ENCODE data around the gene TUSC2.
"Not testable (repeated sequence)": the region's sequence is repeated elsewhere in the genome, so short reads cannot be mapped to it uniquely, and the experiment has no call there.

The TUSC2 gene

DNA sequence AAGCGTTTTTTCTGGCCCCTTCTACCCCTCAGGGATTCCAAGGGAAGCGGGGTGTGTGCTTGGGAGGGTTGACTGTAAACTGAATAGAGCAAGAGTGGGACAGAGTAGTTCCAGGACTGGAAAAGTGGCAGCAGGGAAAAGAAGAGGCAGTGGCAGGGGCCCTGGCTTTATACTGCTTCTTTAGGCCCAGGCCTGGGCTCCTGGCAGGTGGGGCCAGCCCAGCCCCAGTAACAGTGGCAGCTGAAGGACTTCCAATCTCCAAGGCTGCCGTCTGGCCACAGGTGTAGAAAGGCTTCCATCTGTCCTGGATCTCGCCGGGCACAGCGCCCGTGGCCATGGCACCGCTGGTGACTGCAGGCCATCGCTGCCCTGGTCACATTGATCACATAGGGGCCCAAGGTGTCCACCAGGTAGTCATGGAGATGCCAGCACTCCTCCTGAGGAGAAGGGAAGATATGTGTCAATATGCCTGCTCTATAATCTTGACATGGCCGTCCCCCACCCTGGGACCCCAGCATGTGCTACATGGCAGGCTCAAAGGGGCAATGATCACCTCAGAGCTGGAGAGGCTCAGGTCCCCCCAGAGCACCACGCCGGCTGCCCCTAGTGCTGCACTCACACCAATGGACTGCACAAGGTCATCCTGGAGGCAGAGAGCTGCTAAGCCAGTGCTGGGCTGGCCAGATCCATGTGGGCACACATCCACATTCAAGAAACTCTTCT is 34.8 kb downstream of the TUSC2 start:
- DNase-seq: no peak

DNA sequence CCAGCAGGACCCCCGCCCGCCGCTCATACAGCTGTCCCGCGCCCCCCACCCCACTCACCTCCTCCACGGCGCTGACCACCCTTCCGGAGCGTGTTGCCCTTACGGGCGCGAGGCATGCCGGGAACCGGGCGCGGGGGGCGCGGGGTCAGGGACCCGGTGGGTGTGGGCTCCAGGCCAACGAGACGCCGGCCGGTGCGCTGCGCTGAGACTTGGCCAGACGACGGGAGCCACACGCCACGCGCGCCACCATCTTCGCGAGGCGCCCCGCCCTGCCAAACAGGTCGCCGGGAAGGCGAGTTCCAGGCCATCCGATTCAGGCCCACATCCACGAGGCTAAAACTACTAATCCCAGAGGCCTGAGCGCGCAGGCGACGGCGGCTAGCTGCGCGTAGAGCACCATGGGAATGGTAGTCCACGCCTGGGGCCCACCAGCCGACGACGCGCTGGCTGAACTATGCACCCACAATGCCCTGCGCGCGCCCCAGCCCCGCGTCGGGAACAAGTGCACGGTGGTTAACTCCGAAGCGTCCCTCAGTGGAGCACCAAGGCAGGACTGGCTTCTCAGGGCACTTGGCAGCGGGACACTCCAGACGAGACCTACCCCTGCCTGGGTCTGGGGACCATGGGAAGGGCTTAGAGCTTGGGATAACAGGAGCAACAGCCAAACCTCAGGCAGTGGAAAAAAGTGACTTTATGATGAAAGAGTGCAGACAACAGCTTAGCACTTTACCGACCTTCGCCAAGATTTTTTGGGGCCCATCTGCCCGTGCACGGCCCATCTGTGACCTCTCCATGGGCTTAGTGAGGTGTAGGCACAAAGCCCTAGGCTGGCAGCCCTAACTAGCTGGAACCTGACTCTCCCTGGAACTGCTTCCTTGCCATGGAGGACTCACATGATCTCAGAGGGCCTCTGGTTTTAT is 35.6 kb downstream of the TUSC2 start, which contains the start of gene IFRD2:
Gene IFRD2, minus strand, starts transcription at position 271 of the 920 bp plus-strand sequence. Its CDS starts 155 bp downstream, at position 116.
- peak; percentile 96 to 97 for DNase-seq

DNA sequence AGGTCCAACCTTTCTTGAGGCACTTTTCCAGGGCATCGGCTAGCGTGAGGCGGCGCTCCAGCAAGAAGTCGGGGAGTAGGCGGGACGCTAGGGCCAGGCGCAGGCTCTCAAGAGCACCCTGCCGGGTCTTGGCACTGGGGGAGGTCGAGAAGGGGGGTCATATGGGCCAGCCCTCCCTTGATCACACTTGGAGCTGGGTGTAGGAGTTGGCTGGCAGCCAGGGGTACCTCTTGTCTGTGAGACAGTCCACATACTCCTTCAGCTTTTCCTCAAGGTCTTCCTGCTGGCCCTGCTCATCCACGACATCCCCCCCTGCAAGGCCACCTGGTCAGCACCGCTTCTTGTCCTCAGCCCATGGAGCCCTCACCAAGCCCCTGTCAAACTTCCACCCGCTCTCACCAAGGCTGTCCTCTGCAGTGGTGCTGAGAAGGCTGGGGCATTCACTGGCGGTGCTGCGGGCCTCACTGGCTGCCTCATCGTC is 37.8 kb downstream of the TUSC2 start:
- no peak for DNase-seq

DNA sequence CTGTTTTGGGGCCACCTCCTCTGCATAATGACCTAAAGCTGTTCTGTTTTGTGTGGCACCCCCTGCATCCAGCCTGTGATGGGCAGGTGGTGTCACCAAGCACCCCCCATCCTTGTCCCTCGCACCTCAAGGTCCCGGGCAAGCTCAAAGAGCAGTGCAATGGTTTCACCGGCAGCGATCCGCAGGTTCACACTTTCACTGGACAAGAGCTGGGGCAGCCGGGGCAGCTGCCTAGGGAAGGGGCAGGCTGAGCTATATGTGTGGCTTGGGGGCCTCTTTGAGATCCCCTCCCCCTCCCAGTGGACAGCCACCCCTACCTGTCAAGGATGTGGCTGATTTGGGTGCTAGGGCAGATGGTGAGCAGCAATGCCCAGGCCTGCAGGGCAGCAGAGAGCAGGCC is 38.9 kb downstream of the TUSC2 start:
- no peak for DNase-seq

DNA sequence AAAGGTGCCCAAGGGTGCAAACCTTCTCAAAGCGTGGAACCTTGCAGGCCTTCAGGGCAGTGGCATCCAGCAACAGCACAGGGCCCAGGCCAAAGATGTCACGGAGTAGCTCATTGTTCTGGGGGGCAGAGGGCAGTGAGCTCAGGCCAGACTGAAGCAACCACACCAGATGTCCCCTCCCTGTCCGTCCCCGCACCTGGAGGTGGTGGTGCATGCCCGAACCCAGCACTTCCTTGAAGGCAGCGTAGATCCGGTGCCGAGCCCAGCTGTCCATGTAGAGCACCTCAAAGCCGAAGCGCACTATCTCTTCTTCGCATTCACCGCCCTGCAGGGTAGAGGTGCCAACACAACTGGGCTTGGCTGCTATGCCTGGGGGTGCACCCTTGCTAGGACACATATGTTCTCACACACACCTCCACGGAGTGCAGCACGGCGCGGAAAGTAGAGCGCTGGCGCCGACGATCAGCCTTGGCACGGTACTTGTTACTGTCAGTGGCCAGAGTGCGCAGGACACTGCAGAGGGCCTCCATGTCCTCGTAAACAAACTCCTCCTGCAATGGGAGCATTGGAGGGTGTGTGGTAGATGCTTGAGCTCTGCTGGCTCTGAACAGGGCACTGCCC is 39.5 kb downstream of the TUSC2 start:
- no peak for DNase-seq

DNA sequence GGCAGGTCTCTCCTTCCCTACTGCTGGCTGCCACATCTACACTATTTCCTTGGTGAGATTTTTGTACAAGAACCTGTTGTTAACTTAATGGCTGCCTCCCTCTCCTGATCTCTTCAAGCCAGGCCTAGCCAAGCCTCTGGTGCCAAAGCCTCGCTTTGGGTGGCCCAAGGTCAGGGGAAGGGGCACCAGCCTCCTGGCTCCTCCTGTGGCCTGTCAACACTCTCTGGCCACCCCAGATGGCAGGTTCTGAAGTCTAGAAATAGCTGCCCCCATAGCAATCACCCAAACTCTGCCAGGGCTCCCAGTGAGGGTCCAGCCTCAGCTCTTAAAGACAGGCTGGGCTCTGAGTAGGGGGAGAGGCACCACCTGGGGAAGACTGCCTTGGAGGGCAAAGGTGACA is 40.8 kb downstream of the TUSC2 start:
- no peak for DNase-seq

DNA sequence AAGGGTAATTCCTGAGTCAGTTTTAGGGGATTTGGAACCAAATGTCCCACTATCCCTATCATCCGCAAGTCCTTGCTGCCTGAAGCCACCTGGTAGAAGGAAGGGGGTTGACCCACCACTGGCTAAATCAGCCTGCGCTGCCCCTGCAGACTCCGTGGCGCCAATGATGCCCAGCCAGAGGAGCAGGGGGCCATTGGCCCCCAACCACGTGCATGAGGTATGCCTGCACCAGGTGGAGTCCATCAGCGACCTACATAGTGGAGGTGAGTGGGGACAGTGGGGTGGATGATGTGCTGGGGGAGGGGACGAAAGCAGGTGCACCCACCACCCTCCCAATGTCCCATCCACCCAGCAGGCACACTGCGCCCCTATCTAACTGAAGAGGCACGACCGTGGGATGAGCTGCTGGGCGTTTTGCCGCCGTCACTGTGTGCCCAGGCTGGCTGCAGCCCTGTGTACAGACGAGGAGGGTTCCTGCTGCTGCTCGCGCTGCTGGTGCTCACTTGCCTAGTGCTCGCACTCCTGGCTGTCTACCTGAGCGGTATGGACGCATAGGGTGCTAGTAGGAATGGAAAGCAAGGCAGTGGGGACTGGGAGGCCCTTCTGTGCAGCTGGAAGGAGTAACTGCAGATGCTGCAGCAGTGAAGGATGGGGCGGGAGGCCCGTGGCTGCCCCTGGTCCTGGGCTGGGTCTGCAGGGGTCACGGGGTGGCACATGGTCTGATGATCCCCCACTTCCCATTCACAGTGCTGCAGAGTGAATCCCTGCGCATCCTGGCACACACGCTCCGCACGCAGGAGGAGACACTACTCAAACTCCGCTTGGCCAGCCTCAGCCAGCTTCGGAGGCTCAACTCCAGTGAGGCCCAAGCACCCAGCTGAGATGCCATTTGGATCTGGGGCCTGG is 41.4 kb downstream of the TUSC2 start:
- no peak for DNase-seq

DNA sequence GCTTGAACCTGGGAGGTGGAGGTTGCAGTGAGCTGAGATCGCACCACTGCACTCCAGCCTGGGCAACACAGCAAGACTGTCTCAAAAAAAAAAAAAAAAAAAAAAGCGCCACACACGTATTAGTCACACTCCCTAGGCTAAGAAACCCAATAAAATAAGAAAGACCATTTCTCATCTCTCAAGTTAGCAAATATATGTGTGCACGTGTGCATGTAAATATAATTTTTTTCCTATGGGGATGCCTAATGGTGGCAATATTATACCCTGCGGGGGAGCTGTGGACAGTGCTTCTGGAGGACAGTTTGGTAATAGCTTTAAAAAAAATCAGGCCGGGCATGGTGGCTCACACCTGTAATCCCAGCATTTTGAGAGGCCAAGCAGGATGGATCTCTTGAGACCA is 43.9 kb downstream of the TUSC2 start:
- not testable (repeated sequence) for DNase-seq

DNA sequence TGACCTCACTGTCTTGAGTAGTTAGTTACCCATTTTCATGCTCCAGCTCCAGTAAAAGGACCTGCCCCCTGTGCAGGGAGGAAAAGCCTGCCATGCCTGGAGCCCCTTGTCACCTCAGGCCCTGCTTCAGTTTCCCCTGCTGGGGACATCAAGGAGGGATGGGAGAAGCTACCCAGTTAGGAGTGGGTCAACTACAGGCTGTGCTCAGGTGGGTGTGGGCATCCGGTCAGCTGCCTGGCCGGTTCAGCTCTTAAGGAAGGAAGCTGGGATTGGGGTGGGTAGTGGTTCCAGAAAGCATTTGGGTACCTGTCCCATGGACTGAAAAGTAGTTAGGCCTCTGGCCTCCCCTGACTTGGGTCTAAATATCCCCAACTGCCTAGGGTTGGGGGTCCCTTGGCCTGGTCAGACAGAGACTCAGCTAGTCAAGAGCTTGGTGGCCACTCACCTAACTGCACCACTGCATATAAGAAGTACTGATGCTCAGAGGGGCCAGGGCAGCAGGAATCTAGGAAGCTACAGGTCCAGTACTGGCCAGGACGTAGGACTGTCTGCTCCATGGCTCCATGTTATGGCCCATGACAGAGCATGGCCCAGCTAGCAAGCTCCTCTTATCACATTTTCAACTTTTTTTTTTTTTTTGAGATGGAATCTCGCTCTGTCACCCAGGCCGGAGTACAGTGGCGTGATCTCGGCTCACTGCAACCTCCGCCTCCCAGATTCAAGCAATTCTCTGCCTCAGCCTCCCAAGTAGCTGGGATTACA is 48.6 kb downstream of the TUSC2 start:
- DNase-seq: no peak

DNA sequence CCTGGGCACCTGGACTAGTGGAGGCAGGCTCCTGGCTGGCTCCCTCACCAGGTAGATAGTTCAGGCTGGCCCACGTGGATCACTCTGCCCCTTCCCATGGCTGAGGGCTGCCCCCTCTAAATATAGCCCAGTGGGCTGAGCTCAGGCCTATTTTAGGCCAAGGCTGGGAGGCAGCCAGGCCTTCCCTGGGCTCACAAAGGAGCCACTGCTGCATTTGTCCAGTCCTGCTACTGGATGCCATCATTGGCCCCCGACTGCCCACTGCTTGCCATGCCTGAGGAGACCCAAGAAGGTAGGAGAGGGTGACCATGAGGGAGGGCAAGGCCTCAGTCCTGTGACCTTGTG is 49.2 kb downstream of the TUSC2 start, which contains the start of gene LSMEM2:
Gene LSMEM2, plus strand, starts transcription at position 208 of the 345 bp plus-strand sequence. Its CDS starts 27 bp downstream, at position 235.
- no peak for DNase-seq

DNA sequence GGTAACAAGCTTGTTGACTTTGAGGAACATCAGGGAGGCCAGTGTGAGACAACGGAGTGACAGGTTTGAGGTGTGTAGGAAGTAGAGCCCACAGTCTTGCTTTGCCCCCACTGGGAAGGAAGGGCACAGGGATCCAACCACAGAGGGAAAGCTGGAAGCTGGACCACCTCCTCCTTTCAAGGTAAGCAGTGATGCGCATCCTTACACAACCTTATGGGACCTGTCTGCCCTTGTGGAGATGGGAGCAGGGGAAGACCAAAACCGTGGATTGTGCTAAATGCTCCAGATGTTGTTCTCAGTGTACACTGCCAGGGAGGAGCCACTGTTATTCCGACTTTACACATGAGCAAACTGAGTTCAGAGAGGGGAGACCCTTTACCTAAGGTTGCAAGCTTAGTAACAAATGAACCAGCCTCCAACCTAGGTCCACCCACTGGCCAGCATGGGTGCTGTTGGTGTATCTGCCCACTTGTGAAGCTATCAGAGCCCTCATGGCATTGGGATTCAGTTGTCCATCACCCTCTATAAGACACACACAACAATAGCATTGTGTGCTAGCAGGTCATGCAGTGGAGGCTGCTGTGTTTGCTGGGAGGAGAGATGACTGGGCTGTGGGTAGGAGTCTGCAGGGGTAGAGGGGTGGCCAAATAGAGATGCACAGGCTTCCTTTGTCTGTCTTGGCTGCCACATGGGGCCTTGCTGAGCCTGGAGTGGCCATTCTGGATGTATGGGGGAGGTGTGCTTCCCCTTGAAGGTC is 49.7 kb downstream of the TUSC2 start:
- no peak for DNase-seq

DNA sequence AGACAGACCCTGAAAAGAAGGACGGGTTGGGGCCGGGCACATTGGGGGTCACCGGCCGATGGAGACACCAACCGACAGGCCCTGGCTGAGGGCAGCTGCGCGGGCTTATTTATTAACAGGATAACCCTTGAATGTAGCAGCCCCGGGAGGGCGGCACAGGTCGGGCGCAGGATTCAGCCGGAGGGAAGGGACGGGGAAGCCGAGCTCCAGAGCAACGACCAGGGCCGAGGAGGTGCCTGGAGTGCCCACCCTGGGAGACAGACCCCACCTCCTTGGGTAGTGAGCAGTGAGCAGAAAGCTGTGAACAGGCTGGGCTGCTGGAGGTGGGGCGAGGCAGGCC is 51.3 kb downstream of the TUSC2 start:
- DNase-seq: no peak

DNA sequence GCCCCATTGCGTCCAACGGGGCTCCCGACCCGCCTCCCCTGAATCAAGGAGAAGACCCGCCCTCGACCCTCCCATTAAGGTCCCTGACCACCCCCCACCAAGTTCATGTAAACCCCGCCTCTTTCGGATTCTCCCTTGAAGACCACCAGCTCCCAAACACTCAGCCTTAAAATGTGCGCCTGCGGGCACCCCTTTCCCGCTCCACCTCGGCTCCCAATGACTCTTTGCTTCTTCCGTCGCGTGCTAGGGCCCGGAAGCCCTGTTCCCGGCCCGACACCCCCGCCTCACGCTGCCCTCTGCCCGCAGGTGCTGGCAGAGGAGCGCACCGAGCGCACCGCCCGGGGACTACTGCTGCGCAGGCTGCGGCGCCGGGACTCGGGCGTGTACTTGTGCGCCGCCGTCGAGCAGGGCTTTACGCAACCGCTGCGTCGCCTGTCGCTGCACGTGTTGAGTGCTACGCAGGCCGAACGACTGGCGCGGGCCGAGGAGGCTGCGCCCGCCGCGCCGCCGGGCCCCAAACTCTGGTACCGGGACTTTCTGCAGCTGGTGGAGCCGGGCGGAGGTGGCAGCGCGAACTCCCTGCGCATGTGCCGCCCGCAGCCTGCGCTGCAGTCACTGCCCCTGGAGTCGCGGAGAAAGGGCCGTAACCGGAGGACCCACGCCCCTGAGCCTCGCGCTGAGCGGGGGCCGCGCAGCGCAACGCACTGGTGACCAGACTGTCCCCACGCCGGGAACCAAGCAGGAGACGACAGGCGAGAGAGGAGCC is 51.8 kb downstream of the TUSC2 start:
- DNase-seq: peak in 1 of 2 donors; percentile 19

DNA sequence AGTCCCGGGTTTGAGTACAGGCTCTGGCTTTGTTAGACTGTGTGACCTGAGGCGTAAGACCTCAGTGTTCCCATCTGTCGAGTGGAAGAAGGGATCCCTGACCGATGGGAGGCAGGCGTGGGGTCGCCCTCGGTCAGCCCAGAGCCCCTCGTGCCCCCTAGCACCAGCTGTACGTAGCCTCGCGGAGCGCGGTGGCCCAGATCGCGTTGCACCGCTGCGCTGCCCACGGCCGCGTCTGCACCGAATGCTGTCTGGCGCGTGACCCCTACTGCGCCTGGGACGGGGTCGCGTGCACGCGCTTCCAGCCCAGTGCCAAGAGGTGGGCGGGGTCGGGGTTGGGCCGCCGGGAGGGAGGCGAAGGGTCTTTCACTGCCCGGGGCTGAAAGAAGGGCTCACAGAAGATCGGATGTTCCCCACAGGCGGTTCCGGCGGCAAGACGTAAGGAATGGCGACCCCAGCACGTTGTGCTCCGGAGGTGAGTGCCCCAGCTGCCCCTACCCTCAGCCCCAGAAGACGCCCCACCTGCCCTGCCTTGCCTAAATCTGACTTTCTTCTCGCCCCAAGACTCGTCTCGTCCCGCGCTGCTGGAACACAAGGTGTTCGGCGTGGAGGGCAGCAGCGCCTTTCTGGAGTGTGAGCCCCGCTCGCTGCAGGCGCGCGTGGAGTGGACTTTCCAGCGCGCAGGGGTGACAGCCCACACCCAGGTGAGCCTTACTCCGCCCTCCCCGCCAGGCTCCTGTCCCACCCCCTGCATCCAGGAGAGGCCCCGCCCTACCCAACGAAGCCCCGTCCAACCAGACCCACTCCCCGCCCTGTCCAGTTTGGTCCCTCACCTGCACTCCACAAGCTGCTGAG is 52.7 kb downstream of the TUSC2 start:
- no peak for DNase-seq
